ENCODE measurements around the gene CIB1.
A peak's percentile ranks its signal among the peaks of the same experiment; 100 is the strongest.

CIB1 gene

GRCh38 chr15:90187257-90187868 is 46.4 kb downstream of the CIB1 start:
- Histone ChIP-seq H3K27ac (no peak overlapping the region; the same call in 1 of the 2 replicates), H3K4me3 (ENCODE audit: low read depth, low read length) (no peak overlapping the region), H3K36me3 (no peaks in the 10 kb centered on the region; the same call in 1 of the 2 replicates), H3K27me3 (ENCODE audit: insufficient read depth, low read depth, severe bottlenecking) (no peaks in the 10 kb centered on the region), H3K9me3 (ENCODE audit: severe bottlenecking) (no peaks in the 10 kb centered on the region)
- TF ChIP-seq CTCF (IDR thresholded peaks at IDR 0.05; ENCODE audit: low read depth, low read length): no peak
- DNase-seq: no peak

DNA sequence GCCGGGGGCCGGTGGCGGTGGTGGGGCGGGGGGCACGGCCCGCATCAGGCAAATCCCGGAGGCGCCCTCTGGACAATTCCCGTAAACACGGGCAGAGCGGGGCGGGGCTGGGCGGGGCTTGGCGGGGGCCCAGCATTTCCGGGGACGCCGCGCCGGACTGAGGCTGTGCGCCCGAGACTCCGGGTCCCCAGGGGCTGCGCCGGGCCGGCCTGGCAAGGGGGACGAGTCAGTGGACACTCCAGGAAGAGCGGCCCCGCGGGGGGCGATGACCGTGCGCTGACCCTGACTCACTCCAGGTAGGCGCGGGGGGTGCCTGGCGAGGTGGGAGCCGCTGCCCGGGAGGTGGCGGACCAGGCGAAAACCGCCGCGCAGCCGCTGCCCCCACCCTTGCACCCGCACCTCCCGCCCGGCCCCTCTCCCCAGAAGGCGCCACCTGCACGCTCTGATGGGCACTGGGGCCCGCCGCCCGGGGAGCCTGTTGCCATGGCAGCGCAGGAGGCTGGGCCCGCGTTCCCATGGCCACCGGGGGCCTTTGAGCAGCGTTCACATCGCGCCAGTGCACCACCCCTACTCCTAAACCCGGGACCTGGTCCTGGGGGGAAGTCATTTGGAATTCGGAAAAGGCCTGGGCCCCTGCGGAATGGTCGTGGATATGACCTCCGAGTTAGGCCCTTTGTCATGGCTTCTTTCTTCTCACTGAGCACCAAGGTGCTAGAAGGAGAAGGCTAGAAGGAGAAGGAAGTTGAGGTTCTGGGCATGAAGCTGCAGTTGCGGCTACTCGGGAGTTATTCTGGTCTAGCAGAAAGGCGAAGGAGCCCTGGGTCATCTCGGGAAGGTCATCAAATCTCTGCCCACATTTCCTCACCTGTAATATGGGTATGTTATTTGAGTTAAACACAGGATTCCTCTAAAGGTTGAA is 48.7 kb downstream of the CIB1 start:
- Histone ChIP-seq H3K27me3 (ENCODE audit: insufficient read depth, low read depth, severe bottlenecking) (no peaks in the 10 kb centered on the region), H3K36me3 (no peaks in the 10 kb centered on the region; the same call in 1 of the 2 replicates), H3K27ac (peak overlapping the region; percentile 89), H3K9me3 (ENCODE audit: severe bottlenecking) (no peaks in the 10 kb centered on the region), H3K4me3 (ENCODE audit: low read depth, low read length) (peak overlapping the region; percentile 71)
- DNase-seq: peak; percentile 84
- TF ChIP-seq CTCF (IDR thresholded peaks at IDR 0.05; ENCODE audit: low read depth, low read length): no peak

- Histone ChIP-seq H3K27me3 (ENCODE audit: insufficient read depth, low read depth, severe bottlenecking) (no peaks in the 10 kb centered on the region), H3K4me3 (ENCODE audit: low read depth, low read length) (peak overlapping the region; percentile 71), H3K9me3 (ENCODE audit: severe bottlenecking) (no peaks in the 10 kb centered on the region), H3K27ac (peak overlapping the region; percentile 89), H3K36me3 (no peaks in the 10 kb centered on the region)
- DNase-seq: peak; percentile 70
- TF ChIP-seq CTCF (IDR thresholded peaks at IDR 0.05; ENCODE audit: low read depth, low read length): no peak
Measured at GRCh38 chr15:90184119-90184785, 49.5 kb downstream of the CIB1 start.

- DNase-seq: peak; percentile 33
- H3K9me3 ChIP-seq (ENCODE audit: severe bottlenecking): no peaks in the 10 kb centered on the region
- H3K27me3 ChIP-seq (ENCODE audit: insufficient read depth, low read depth, severe bottlenecking): no peaks in the 10 kb centered on the region
- no peak for TF ChIP-seq CTCF (IDR thresholded peaks at IDR 0.05; ENCODE audit: low read depth, low read length)
- peak overlapping the region; percentile 3; the same call in 1 of the 2 replicates for H3K4me3 ChIP-seq (ENCODE audit: low read depth, low read length)
- H3K36me3 ChIP-seq: no peaks in the 10 kb centered on the region
- peak overlapping the region; percentile 77 for H3K27ac ChIP-seq
Measured at GRCh38 chr15:90181776-90182175, 52.0 kb downstream of the CIB1 start.

Measured in WERI-Rb-1 (cell line).